ENCODE results near the gene EHBP1. TPM values are rescaled to one million over a fixed set of nuclear protein-coding genes. Genes with fewer than 3 reads are reported as not detected.

The EHBP1 gene
- polyA plus RNA-seq, 3 donors, result 4.2 to 6.1 (median 6.0) TPM

DNA sequence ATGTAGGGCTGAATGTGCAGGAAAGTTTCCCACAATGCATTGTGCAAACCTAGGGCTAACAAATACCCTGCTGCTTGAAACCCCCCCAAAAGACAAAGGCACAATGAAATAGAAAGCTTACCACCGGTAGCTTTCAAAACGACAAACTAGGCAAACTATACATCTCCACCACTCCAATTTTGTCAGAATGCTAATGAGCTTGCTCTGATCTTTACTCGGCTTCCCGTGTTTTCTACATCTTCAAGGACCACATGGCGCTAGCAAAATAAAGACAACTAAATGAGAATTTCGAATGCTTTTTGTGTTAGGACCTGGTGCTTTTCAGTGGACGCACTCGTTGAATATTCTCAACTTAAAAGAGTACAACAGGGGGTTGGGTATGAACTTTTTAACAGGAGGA is 307.9 kb downstream of the EHBP1 start:
- Histone ChIP-seq H3K27me3 (ENCODE audit: control insufficient read depth in 2 of 2, insufficient read depth in 2 of 2, low read length in 2 of 2) (no peaks in the 10 kb centered on the region), H2AFZ (ENCODE audit: insufficient read depth, low read depth, low read length, poor library complexity, severe bottlenecking) (no peak overlapping the region), H3K4me1 (ENCODE audit: control insufficient read depth in 1 of 2, insufficient read depth in 2 of 2, low read length in 2 of 2) (no peaks in the 10 kb centered on the region), H3K36me3 (replicated peaks in 1 of 2; ENCODE audit: control insufficient read depth in 1 of 2, insufficient read depth in 2 of 2, low read length in 2 of 2) (no peaks in the 10 kb centered on the region), H3K9me3 (replicated peaks in 1 of 2; ENCODE audit: control insufficient read depth in 1 of 2, insufficient read depth in 1 of 2, low read length in 2 of 2) (no peaks in the 10 kb centered on the region), H3K79me2 (ENCODE audit: insufficient read depth, low read length) (no peaks in the 10 kb centered on the region), H3K9ac (ENCODE audit: insufficient read depth, low read length, poor library complexity, severe bottlenecking) (no peak overlapping the region), H3K4me3 (replicated peaks in 1 of 3; ENCODE audit: low read depth in 2 of 3, low read length in 3 of 3) (no peak overlapping the region), H3K27ac (ENCODE audit: low read depth in 1 of 2, low read length in 2 of 2) (no peak overlapping the region), H3K4me2 (replicated peaks; ENCODE audit: extremely low read depth, low read length, poor library complexity, severe bottlenecking) (no peak overlapping the region), H4K20me1 (ENCODE audit: insufficient read depth, low read length) (no peaks in the 10 kb centered on the region)
- no peak overlapping the region for H3K27ac Mint-ChIP-seq
- 95% methylated on average over 2 of the region's 8 CpGs for whole genome bisulfite sequencing (ENCODE audit: insufficient coverage)
- peaks cover 0 to 2% (median 0%) of the 10 kb centered on the region in 3 donors for H3K27me3 Mint-ChIP-seq (ENCODE audit: low read depth in 3 of 3)
- no peak overlapping the region for H3K4me3 Mint-ChIP-seq
- intact Hi-C loops (cut with micrococcal nuclease), result no loop called here
- TF ChIP-seq, protein P1, sequence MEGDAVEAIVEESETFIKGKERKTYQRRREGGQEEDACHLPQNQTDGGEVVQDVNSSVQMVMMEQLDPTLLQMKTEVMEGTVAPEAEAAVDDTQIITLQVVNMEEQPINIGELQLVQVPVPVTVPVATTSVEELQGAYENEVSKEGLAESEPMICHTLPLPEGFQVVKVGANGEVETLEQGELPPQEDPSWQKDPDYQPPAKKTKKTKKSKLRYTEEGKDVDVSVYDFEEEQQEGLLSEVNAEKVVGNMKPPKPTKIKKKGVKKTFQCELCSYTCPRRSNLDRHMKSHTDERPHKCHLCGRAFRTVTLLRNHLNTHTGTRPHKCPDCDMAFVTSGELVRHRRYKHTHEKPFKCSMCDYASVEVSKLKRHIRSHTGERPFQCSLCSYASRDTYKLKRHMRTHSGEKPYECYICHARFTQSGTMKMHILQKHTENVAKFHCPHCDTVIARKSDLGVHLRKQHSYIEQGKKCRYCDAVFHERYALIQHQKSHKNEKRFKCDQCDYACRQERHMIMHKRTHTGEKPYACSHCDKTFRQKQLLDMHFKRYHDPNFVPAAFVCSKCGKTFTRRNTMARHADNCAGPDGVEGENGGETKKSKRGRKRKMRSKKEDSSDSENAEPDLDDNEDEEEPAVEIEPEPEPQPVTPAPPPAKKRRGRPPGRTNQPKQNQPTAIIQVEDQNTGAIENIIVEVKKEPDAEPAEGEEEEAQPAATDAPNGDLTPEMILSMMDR (IDR thresholded peaks at IDR 0.05), result no peak
- H3K36me3 Mint-ChIP-seq, result peaks cover 7 to 18% of the 10 kb centered on the region in 2 donors
- no peak for DNase-seq
- no peaks in the 10 kb centered on the region for H3K9me3 Mint-ChIP-seq
- no peaks in the 10 kb centered on the region for H3K4me1 Mint-ChIP-seq

DNA sequence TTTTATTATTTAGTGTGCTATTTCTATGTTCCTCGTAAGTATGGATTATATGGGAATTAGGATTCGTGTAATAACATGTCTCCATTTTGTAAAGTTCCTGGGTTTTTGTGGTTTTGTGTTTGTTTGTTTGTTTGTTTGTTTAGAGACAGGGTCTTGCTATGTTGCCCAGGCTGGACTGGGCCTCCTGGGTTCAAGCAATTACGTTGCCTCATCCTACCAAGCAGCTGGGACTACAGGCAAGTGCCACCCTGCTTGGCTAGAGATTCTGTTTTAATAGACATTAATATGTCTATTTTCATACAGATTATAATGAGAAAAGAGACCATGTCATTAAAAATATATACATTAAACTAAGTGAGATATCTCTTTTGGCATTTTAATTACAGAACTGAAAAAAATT is 309.9 kb downstream of the EHBP1 start:
- Histone ChIP-seq H3K79me2 (ENCODE audit: insufficient read depth, low read length) (no peaks in the 10 kb centered on the region), H3K9me3 (replicated peaks in 1 of 2; ENCODE audit: control insufficient read depth in 1 of 2, insufficient read depth in 1 of 2, low read length in 2 of 2) (no peaks in the 10 kb centered on the region), H3K36me3 (replicated peaks in 1 of 2; ENCODE audit: control insufficient read depth in 1 of 2, insufficient read depth in 2 of 2, low read length in 2 of 2) (no peaks in the 10 kb centered on the region), H2AFZ (ENCODE audit: insufficient read depth, low read depth, low read length, poor library complexity, severe bottlenecking) (no peak overlapping the region), H3K27me3 (ENCODE audit: control insufficient read depth in 2 of 2, insufficient read depth in 2 of 2, low read length in 2 of 2) (no peaks in the 10 kb centered on the region), H3K27ac (ENCODE audit: low read depth in 1 of 2, low read length in 2 of 2) (no peak overlapping the region), H3K4me3 (replicated peaks in 1 of 3; ENCODE audit: low read depth in 2 of 3, low read length in 3 of 3) (no peak overlapping the region), H3K4me2 (replicated peaks; ENCODE audit: extremely low read depth, low read length, poor library complexity, severe bottlenecking) (no peak overlapping the region), H3K4me1 (ENCODE audit: control insufficient read depth in 1 of 2, insufficient read depth in 2 of 2, low read length in 2 of 2) (no peaks in the 10 kb centered on the region), H3K9ac (ENCODE audit: insufficient read depth, low read length, poor library complexity, severe bottlenecking) (no peak overlapping the region), H4K20me1 (ENCODE audit: insufficient read depth, low read length) (no peaks in the 10 kb centered on the region)
- intact Hi-C loops (cut with micrococcal nuclease), result no loop called here
- no peaks in the 10 kb centered on the region for H3K4me1 Mint-ChIP-seq
- no peak overlapping the region for H3K4me3 Mint-ChIP-seq
- H3K9me3 Mint-ChIP-seq, result peaks cover 0 to 2% (median 0%) of the 10 kb centered on the region in 7 donors
- H3K27me3 Mint-ChIP-seq (ENCODE audit: low read depth in 3 of 3), result peaks cover 0 to 2% (median 0%) of the 10 kb centered on the region in 3 donors
- H3K36me3 Mint-ChIP-seq, result peaks cover 7 to 18% of the 10 kb centered on the region in 2 donors
- TF ChIP-seq, protein P1 (IDR thresholded peaks at IDR 0.05), result no peak
- no peak for DNase-seq
- WGBS (ENCODE audit: insufficient coverage), result 100% methylated on average over 1 of the region's 3 CpGs
- no peak overlapping the region for H3K27ac Mint-ChIP-seq

All from CD14-positive monocyte (primary cell).